PC-9 (cell line): Measurements from ENCODE around the gene DNAJB8. TPM values are rescaled to one million over a fixed set of nuclear protein-coding genes. Genes with fewer than 3 reads are reported as not detected.

Experiments
- BruUV-seq: library from RNA; stranded (reverse); fragments of 400-500 nt; replicated peaks from 2 replicates; lab custom pipeline; 2021; lab: Mats Ljungman, UMichigan
- CTCF ChIA-PET: fragments of 300-600 bp; sonication (Branson Sonifier 250); formaldehyde crosslinking; loops from one replicate; lab custom pipeline; 2022; ENCODE audit warnings: antibody characterized with exemption; lab: Charles Lee
- POLR2A ChIA-PET: fragments of 300-600 bp; sonication (Branson Sonifier 250); formaldehyde crosslinking; loops from one replicate; lab custom pipeline; 2022; ENCODE audit warnings: antibody characterized with exemption; ENCODE audit not compliant: unreplicated experiment; lab: Charles Lee
- DNase-seq, 2 experiments: peaks; one replicate each; pipeline versions ENCODE4 v3.0.0 to v3.0.0-alpha.2; 2015 to 2022; ENCODE audit warnings: mixed read lengths in 1 of 2
- H2AFZ ChIP-seq: fragments of 200-600 bp; sonication (generic); 2 replicates; pipeline ENCODE4 v1.8.1; 2017; ENCODE audit warnings: antibody characterized with exemption
- H3F3A ChIP-seq: fragments of 200-600 bp; sonication (generic); 2 replicates; pipeline ENCODE4 v1.8.1; 2017; ENCODE audit warnings: antibody characterized with exemption, mild to moderate bottlenecking, low read depth; ENCODE audit not compliant: insufficient read depth
- H3K27ac ChIP-seq: fragments of 200-600 bp; sonication (generic); 2 replicates; pipeline ENCODE4 v1.6.1; 2016; ENCODE audit warnings: mixed run types
- H3K27me3 ChIP-seq: fragments of 200-600 bp; sonication (generic); 2 replicates; pipeline ENCODE4 v1.6.1; 2016; ENCODE audit warnings: low read depth, mixed run types; ENCODE audit not compliant: insufficient read depth
- H3K36me3 ChIP-seq: fragments of 200-600 bp; sonication (generic); 2 replicates; pipeline ENCODE4 v1.6.1; 2016; ENCODE audit warnings: low read depth, mixed run types
- H3K4me1 ChIP-seq: fragments of 200-600 bp; sonication (generic); replicated peaks from 2 replicates; pipeline ENCODE4 v1.6.1; 2016; ENCODE audit warnings: mixed run types; ENCODE audit not compliant: insufficient read depth
- H3K4me2 ChIP-seq: fragments of 200-600 bp; sonication (generic); 2 replicates; pipeline ENCODE4 v1.6.1; 2017; ENCODE audit warnings: mixed run types
- H3K4me3 ChIP-seq: fragments of 200-600 bp; sonication (generic); 2 replicates; pipeline ENCODE4 v1.6.1; 2016; ENCODE audit warnings: mixed run types
- H3K79me2 ChIP-seq: fragments of 200-600 bp; sonication (generic); 2 replicates; pipeline ENCODE4 v1.6.1; 2017; ENCODE audit warnings: low read depth, mixed run types
- H3K9me2 ChIP-seq: fragments of 200-600 bp; sonication (generic); 2 replicates; pipeline ENCODE4 v1.8.1; 2017; ENCODE audit warnings: mild to moderate bottlenecking; ENCODE audit not compliant: insufficient read depth
- H3K9me3 ChIP-seq: fragments of 200-600 bp; sonication (generic); 2 replicates; pipeline ENCODE4 v1.8.1; 2016; ENCODE audit warnings: low read depth; ENCODE audit not compliant: insufficient read depth
- H4K20me1 ChIP-seq: fragments of 200-600 bp; sonication (generic); 2 replicates; pipeline ENCODE4 v1.8.1; 2017; ENCODE audit not compliant: insufficient read depth
- EZH2 ChIP-seq: fragments of 200-600 bp; sonication (generic); IDR thresholded peaks from 2 replicates; pipeline ENCODE4 v1.8.0; 2017; ENCODE audit warnings: antibody characterized with exemption, low read depth
- intact Hi-C: fragments of 100-400 bp; cut with micrococcal nuclease; formaldehyde crosslinking; loops from one replicate; pipeline ENCODE4 v1.10.0; 2022; ENCODE audit not compliant: unreplicated experiment
- total RNA-seq: library from RNA; stranded (reverse); gene quantifications from 2 replicates; pipeline ENCODE4 v1.2.3, GENCODE V29; 2021
- TF ChIP-seq, protein P1 (sequence below): fragments of 200-600 bp; sonication (generic); conservative IDR thresholded peaks from 2 replicates; pipeline ENCODE4 v1.6.1; 2017; ENCODE audit warnings: mixed run types, antibody characterized with exemption, mild to moderate bottlenecking, moderate library complexity

Gene DNAJB8
- total RNA-seq, 1 experiment from 2014 or later = not detected

- Histone ChIP-seq H3K9me2 (no peaks in the 10 kb centered on the region), H4K20me1 (no peaks in the 10 kb centered on the region), H3K4me1 (peaks cover 55% of the 10 kb centered on the region), H3K79me2 (no peaks in the 10 kb centered on the region), H3F3A (peaks cover 24% of the 10 kb centered on the region), H2AFZ (no peak overlapping the region), H3K4me2 (peak overlapping the region; percentile 65), H3K27me3 (no peaks in the 10 kb centered on the region), H3K4me3 (peak overlapping the region; percentile 20; the same call in 1 of the 2 replicates), H3K9me3 (no peaks in the 10 kb centered on the region), H3K27ac (no peak overlapping the region), H3K36me3 (no peaks in the 10 kb centered on the region)
- CTCF ChIA-PET = interaction anchor here (0.6 to 1.4 kb wide), 3 partner anchors 158 to 182 kb away, joined by 3 to 6 read pairs (median 4); no protein-coding TSS in a partner anchor
- POLR2A ChIA-PET = no interaction called here
- peak in 1 of 2 experiments; percentile 76 for DNase-seq
- TF ChIP-seq, protein P1, sequence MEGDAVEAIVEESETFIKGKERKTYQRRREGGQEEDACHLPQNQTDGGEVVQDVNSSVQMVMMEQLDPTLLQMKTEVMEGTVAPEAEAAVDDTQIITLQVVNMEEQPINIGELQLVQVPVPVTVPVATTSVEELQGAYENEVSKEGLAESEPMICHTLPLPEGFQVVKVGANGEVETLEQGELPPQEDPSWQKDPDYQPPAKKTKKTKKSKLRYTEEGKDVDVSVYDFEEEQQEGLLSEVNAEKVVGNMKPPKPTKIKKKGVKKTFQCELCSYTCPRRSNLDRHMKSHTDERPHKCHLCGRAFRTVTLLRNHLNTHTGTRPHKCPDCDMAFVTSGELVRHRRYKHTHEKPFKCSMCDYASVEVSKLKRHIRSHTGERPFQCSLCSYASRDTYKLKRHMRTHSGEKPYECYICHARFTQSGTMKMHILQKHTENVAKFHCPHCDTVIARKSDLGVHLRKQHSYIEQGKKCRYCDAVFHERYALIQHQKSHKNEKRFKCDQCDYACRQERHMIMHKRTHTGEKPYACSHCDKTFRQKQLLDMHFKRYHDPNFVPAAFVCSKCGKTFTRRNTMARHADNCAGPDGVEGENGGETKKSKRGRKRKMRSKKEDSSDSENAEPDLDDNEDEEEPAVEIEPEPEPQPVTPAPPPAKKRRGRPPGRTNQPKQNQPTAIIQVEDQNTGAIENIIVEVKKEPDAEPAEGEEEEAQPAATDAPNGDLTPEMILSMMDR = peak; percentile 76
- no peak for TF ChIP-seq EZH2
- intact Hi-C loops = loop anchor here (10.0 kb wide), 1 partner anchor 332 kb away; no protein-coding TSS in a partner anchor
- no TSS peak for BruUV-seq
These were observed 40.4 kb downstream of the DNAJB8 start for GRCh38 chr3:128426128-128426921.

DNA sequence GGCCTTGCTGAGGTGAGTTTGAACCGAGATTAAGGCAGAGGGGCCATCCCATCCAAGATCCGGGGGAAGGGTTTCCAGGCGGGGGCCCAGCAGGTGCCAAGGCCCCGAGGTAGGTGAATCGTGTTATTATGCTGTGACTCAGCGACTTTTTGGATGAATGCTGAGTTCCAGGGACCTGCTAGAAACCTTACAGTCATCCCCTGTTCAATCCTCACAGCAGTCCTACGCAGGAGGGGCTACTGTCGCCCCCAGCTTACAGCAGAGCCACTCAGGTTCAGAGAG, 40.9 kb downstream of the DNAJB8 start:
- H4K20me1 ChIP-seq = no peaks in the 10 kb centered on the region
- H3K4me2 ChIP-seq = peak overlapping the region; percentile 65; the same call in 1 of the 2 replicates
- DNase-seq = no peak
- H3K36me3 ChIP-seq = no peaks in the 10 kb centered on the region
- peaks cover 60% of the 10 kb centered on the region for H3K4me1 ChIP-seq
- BruUV-seq = no TSS peak
- no peak overlapping the region for H2AFZ ChIP-seq
- no peaks in the 10 kb centered on the region for H3K79me2 ChIP-seq
- no peak for TF ChIP-seq EZH2
- TF ChIP-seq, protein P1 = no peak
- no peaks in the 10 kb centered on the region for H3K27me3 ChIP-seq
- no peak overlapping the region for H3K4me3 ChIP-seq
- ChIA-PET CTCF (no interaction called here), POLR2A (no interaction called here)
- H3F3A ChIP-seq = peaks cover 19% of the 10 kb centered on the region
- intact Hi-C loops = loop anchor here (2.0 to 10.0 kb wide), 2 partner anchors 255 to 331 kb away; no protein-coding TSS in a partner anchor
- no peaks in the 10 kb centered on the region for H3K9me2 ChIP-seq
- H3K27ac ChIP-seq = no peak overlapping the region
- H3K9me3 ChIP-seq = no peaks in the 10 kb centered on the region

DNA sequence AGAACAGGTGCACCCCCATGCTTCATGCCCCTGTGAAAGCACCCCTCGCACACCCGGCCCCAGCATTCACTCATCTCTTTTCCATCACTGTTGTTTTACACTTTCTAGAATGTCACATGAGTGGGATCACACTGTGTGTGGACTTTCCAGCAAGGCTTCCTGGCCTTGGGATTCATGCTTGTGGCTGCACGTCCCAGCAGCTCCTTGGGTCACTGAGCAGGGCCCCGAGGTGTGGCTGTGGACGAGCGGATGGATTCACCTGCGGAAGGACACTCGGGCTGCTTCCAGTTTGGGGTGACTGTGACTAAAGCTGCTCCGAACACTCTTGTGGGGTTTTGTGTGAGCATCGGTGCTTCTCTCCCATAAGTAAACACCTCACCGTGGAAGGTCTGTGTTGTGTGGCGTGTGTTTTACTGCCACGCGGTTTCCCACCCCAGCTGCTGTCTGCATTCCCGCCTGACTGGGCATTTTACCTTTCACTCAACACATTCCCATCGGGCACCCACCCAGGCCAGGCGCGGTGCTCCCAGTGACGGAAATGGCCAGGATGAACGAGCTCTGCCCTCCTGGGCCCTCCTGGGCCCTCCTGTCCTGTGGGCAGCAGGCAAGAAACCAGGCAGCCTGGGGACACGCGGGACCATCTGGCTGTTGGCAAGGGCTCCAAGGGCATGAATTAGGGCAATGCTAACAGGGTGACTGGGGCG, 41.4 kb downstream of the DNAJB8 start:
- intact Hi-C loops = loop anchor here (2.0 to 10.0 kb wide), 2 partner anchors 254 to 330 kb away; no protein-coding TSS in a partner anchor
- peaks cover 19% of the 10 kb centered on the region for H3F3A ChIP-seq
- DNase-seq = no peak
- 0 out of 2 replicates have a peak overlapping the region, but pooled peaks have one; percentile 10 for H3K4me2 ChIP-seq
- peaks cover 60% of the 10 kb centered on the region for H3K4me1 ChIP-seq
- H3K79me2 ChIP-seq = no peaks in the 10 kb centered on the region
- BruUV-seq = no TSS peak
- no peak overlapping the region for H2AFZ ChIP-seq
- ChIA-PET CTCF (interaction anchor here (0.7 kb wide), 1 partner anchor 21 kb away, joined by 5 read pairs; no protein-coding TSS in a partner anchor), POLR2A (no interaction called here)
- no peaks in the 10 kb centered on the region for H3K9me3 ChIP-seq
- TF ChIP-seq EZH2 = no peak
- TF ChIP-seq, protein P1 = no peak
- H4K20me1 ChIP-seq = no peaks in the 10 kb centered on the region
- H3K4me3 ChIP-seq = no peak overlapping the region
- no peak overlapping the region for H3K27ac ChIP-seq
- H3K36me3 ChIP-seq = no peaks in the 10 kb centered on the region
- no peaks in the 10 kb centered on the region for H3K27me3 ChIP-seq
- H3K9me2 ChIP-seq = no peaks in the 10 kb centered on the region
